ENCODE measurements around the gene FAM131A. TPM values are rescaled to one million over a fixed set of nuclear protein-coding genes. Genes with fewer than 3 reads are reported as not detected.

The FAM131A gene
- total RNA-seq, 6 experiments from 2014 or later = 2.4 to 6.5 (median 3.1) TPM

DNA sequence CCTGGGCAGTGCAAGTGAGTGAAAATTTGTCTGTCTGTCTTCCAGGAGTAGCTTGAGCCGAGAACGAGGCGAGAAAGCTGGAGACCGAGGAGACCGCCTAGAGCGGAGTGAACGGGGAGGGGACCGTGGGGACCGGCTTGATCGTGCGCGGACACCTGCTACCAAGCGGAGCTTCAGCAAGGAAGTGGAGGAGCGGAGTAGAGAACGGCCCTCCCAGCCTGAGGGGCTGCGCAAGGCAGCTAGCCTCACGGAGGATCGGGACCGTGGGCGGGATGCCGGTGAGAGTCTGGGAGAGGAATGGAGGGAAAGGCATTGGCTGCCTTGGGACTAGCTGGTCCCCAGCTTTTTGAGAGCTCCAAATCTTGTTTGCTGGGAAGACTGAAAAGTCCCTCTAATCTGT, 10.2 kb upstream of the FAM131A start:
- H3K4me1 ChIP-seq = peaks cover 0 to 11% (median 1%) of the 10 kb centered on the region in 4 donors
- H3K36me3 ChIP-seq = peaks cover 66 to 100% (median 88%) of the 10 kb centered on the region in 4 donors
- 92% methylated on average over 12 of the region's 21 CpGs for WGBS (ENCODE audit: insufficient coverage, low coverage, low lambda C conversion rate, missing lambda C conversion rate)
- DNase-seq (no peak), ATAC-seq (no peak)
- intact Hi-C loops (cut with DNase I) = no loop called here
- TF ChIP-seq POLR2A (IDR thresholded peaks at IDR 0.05) = no peak
- no peak for TF ChIP-seq CTCF (IDR thresholded peaks at IDR 0.05)
- no peaks in the 10 kb centered on the region for H3K27me3 ChIP-seq
- H3K4me3 ChIP-seq = no peak overlapping the region
- no peak overlapping the region for H3K27ac ChIP-seq
- no peaks in the 10 kb centered on the region for H3K9me3 ChIP-seq

DNA sequence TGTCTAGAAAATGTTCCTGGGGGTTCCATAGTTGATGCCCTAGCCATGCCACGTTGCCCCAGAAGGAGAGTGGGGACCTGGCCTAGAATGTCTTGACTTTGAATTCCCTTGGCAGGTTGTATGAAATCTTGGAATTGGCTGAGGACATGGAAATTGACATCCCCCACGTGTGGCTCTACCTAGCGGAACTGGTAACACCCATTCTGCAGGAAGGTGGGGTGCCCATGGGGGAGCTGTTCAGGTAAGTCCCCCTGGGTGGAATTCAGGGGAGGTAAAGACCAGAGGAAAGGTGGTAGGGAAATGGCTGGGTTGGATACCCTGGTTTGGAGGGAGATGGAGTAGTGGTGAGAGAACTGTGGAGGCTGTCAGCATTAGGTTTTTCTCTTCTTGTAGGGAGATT, 8.9 kb upstream of the FAM131A start:
- intact Hi-C loops (cut with DNase I) = no loop called here
- WGBS (ENCODE audit: insufficient coverage, low coverage, low lambda C conversion rate, missing lambda C conversion rate) = 42% methylated on average over 3 of the region's 3 CpGs
- Histone ChIP-seq H3K27me3 (no peaks in the 10 kb centered on the region), H3K4me1 (peaks cover 0 to under 1% (median 0%) of the 10 kb centered on the region in 4 donors), H3K27ac (no peak overlapping the region), H3K9me3 (no peaks in the 10 kb centered on the region), H3K36me3 (peaks cover 60 to 100% (median 88%) of the 10 kb centered on the region in 4 donors), H3K4me3 (no peak overlapping the region)
- DNase-seq = no peak
- TF ChIP-seq POLR2A (IDR thresholded peaks at IDR 0.05) (no peak), CTCF (IDR thresholded peaks at IDR 0.05) (no peak)
- ATAC-seq = no peak

GRCh38 chr3:184332370-184333090, 4.9 kb upstream of the FAM131A start:
- no peak for DNase-seq

DNA sequence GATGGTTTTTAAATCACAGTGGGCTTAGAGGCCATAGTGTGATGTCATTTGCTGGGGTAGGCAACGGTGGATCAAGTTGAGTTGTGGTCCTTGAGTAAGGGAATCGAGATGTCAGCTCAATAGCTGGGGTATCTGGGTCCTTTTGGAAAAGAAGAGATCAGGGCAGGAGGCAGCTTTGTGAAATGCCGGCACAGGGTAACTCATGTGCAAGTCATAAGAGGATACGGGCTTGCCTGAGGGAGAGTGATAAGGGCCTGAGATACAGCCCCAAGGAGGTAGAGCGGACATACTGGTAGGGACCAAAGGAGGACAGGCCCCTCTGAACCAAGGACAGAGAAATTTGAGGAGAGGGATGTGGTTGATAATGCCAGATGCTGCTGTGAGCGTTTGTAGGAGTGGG, 4.2 kb upstream of the FAM131A start:
- no peaks in the 10 kb centered on the region for H3K27me3 ChIP-seq
- no peak for ATAC-seq
- DNase-seq = no peak

More at GRCh38 chr3:184332370-184333090, 4.9 kb upstream of the FAM131A start:
- Histone ChIP-seq H3K9me3 (no peaks in the 10 kb centered on the region), H3K27ac (no peak overlapping the region), H3K27me3 (no peaks in the 10 kb centered on the region), H3K4me1 (peaks cover 0 to 6% (median 0%) of the 10 kb centered on the region in 4 donors), H3K4me3 (no peak overlapping the region), H3K36me3 (peaks cover 32 to 77% (median 58%) of the 10 kb centered on the region in 4 donors)
- intact Hi-C loops (cut with DNase I) = no loop called here
- TF ChIP-seq POLR2A (IDR thresholded peaks at IDR 0.05) (no peak), CTCF (IDR thresholded peaks at IDR 0.05) (no peak)
- ATAC-seq = no peak
- WGBS (ENCODE audit: insufficient coverage, low coverage, low lambda C conversion rate, missing lambda C conversion rate) = 66% methylated on average over 10 of the region's 10 CpGs

More for the DNA sequence above, 4.2 kb upstream of the FAM131A start:
- Histone ChIP-seq H3K27ac (no peak overlapping the region), H3K4me1 (peaks cover 0 to 6% (median 0%) of the 10 kb centered on the region in 4 donors), H3K4me3 (no peak overlapping the region), H3K9me3 (no peaks in the 10 kb centered on the region), H3K36me3 (peaks cover 25 to 70% (median 52%) of the 10 kb centered on the region in 4 donors)
- TF ChIP-seq CTCF (IDR thresholded peaks at IDR 0.05) (no peak), POLR2A (IDR thresholded peaks at IDR 0.05) (no peak)
- WGBS (ENCODE audit: insufficient coverage, low coverage, low lambda C conversion rate, missing lambda C conversion rate) = 76% methylated on average over 6 of the region's 6 CpGs
- intact Hi-C loops (cut with DNase I) = no loop called here

All from right lobe of liver (tissue), 6 donors.